GM19397 (cell line): ENCODE measurements around the gene RPRD1A.
"Not testable (repeated sequence)": the region's sequence is repeated elsewhere in the genome, so short reads cannot be mapped to it uniquely, and the experiment has no call there.

Source experiments
- ATAC-seq: cut with Tn5 transposase; IDR thresholded peaks from one replicate; pipeline ENCODE4 v1.9.1; 2021; ENCODE audit warnings: mild to moderate bottlenecking, moderate library complexity; ENCODE audit not compliant: unreplicated experiment

Gene RPRD1A

DNA sequence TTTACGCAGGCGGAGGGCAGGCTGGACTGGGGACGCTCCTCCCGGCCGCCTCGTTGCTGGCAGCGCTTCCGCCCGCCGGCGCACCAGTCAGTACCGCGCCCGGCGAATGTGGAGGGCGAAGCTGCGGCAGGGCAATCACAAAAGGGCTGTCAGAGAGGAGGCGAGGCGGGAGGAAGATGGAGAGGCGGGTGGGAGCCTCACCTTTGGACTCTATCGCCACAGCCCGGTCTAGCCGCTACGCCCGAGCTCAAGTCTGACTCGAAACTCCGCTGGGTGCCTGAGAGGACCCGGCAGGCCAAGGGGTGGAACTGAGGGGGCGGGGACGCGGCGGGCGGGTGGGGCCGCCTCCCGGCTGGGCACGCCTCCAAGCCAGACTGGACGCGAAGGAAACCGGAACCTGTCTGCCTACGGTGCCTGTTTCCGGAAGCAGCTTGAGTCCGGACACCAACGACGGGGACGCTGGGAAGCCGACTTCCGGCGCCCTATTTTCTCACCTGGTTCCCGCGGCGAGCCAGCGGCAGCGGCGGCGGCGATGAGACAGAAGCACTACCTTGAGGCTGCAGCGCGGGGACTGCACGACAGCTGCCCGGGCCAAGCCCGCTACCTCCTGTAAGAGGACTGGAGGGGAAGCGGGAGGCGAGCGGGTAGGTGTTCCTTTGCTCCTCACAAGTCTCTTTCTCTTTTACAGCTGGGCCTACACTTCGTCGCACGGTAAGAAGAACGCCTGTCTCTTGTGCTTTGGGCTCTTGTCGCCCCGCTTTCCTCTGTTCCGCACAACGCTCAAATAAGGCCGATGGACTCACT, 95.0 kb downstream of the RPRD1A start, which contains the start of gene RMP24:
TSS of gene RMP24 (plus strand) at position 483 of the 804 bp plus-strand sequence.
- peak; percentile 94 for ATAC-seq

DNA sequence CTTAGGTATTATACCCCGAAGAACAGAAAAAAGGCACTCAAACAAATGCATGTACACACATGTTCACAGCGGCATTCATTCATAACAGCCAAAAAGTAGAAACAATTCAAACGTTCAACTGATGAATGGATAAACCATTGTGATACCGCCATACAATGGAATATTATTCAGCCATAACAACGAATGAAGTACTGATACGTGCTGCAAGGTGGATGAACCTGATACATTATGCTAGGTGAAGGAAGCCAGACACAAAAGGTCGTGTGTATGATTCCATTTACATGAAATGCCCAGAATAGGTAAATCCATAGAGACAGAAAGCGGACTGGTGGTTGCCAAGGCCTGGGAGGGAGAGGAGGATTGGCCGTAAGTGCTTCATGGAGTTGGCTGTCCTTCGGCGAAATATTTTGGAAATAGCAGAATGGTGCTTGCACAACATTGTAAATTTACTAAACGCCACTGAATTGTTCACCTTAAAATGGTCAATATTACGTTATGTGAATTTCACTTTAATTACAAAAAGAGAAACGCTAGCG, 95.6 kb downstream of the RPRD1A start:
- ATAC-seq: peak; percentile 0

DNA sequence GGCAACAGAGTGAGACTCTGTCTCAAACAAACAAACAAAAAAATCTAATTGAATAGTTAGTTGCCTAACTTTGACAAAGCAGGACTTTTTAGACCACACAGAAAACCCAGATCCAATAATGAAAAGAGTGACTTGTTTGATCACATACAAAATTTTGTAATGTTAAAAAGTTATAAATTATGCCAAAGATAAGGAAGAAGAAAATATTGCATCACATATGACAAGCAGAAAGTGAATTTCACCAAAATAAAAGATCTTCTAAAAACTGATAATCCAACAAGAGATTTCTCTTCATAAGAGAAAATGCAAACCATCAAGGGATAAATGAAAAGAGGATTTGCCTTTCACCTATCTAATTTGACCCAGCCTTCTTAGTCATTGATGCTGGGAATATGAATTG, 97.7 kb downstream of the RPRD1A start:
- ATAC-seq: no peak

DNA sequence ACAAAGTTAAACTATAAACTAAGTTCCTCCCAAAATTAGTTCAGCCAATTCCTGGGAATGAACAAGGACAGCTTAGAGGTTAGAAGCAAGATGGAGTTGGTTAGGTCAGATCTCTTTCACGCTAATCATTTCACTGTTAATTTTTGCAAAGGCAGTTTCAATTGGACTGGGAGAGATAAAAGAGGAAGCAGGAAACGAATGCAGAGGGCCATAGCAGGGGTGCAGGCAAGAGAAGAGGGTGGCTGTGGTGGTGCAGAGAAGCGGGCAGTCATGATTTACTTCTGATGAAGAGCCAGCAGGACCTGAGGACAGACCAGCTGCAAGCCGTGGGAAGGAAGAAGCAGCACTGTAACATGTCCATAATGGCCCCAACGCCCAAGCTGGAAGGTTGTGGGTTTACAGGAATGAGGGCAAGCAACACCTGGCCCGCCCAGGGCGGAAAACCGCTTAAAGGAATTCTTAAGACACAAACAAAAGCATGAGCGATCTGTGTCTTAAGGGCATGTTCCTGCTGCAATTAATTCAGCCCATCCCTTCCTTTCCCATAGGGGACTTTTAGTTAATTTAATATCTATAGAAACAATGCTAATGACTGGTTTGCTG, 99.0 kb downstream of the RPRD1A start:
- no peak for ATAC-seq

DNA sequence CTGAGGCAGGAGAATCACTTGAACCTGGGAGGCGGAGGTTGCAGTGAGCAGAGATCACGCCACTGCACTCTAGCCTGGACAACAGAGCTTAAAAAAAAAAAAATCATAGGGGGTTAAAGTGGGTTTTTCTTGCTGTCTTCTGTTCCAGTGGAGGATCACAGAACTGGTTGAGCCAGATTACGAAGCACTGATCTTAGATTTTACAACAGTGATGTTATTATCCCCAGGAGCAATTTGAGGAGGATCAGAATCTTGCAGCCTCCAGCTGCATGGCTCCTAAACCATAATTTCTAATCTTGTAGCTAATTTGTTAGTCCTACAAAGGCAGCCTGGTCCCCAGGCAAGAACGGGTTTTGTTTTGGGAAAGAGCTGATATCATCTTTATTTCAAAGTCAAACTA, 99.5 kb downstream of the RPRD1A start:
- ATAC-seq: not testable (repeated sequence)

DNA sequence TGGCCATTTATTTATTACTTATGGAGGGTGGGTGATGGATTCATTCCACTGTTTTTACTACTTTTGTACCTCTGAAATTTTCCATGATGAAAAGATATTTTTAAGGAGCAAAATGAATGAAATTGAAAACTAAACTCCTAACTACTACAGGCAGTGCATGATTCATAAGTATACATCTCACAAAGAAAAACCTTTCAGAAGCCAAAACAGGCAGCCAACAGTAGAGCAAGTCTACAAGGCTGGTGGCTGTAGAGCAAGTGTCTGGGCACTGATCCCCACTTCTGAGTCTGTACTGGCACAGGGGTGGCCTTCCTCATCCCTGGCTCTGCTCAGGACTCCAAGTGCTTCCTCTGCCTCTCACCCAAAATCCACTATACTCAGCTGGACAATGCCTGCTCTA, 103.0 kb downstream of the RPRD1A start:
- no peak for ATAC-seq

DNA sequence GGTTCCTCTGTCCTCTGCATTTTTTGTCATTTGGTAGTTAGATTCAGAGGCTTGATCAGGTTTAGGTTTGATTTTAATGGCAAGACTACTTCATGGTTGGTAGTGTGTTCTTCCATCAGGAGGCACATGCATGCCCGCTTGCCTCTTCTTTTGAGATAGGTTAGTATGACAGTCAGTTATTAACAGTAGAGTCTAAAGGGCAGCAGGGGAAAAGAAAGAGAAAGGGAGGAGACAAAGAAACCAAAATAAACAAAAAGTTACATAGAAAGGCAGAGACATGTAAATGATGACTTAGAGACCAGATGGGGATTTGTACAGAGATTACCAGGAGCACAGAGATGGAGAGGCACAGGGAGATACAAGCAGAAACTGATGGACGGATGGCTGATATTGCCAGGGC, 105.0 kb downstream of the RPRD1A start:
- ATAC-seq: no peak

DNA sequence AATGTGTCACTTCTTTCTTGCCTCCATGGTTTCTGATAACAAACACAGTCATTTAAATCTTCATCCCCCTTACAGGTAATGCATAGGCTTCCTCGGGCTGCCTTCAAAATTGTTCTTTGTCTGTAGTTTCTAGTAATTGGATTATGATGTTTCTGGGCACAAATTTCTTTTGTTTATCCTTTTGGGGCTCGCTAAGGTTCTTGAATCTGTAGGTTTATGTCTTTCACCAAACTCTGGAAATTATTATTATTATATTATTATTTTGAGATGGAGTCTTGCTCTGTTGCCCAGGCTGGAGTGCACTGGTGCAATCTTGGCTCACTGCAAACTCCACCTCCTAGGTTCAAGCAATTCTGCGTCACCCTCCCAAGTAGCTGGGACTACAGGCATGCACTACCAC, 111.1 kb downstream of the RPRD1A start:
- ATAC-seq: no peak

DNA sequence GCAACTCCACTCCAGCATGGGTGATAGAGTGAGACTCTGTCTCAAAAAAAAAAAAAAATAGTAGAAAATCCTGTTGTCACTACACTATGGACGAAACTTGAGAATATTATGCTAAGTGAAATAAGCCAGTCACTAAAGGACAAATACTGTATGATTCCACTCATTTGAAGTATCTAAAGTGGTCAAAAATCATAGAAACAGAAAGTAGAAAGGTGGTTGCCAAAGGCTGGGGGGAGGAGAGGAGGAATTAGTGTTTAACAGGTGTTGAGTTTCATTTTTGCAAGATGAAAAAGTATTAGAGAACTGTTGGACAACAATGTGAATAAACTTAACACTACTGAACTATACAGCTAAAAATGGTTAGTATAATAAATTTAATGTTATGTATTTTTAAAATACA, 113.7 kb downstream of the RPRD1A start:
- no peak for ATAC-seq

DNA sequence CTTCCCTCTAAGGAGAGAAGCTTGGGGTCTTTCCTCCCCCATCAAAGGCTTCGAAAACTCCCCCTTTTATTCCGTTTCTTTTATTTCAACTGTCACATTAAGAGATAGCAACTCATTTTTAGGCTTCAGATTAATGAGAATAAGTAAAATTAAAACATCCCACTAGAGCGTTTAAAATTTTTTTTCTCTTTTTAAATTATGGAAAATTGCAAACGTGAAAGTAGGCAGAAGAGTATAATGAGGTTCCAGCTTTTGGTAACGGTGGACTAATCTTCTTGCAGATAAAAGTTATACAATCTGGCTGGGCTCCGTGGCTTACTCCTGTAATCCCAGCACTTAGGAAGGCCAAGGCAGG, 116.8 kb downstream of the RPRD1A start:
- ATAC-seq: no peak

DNA sequence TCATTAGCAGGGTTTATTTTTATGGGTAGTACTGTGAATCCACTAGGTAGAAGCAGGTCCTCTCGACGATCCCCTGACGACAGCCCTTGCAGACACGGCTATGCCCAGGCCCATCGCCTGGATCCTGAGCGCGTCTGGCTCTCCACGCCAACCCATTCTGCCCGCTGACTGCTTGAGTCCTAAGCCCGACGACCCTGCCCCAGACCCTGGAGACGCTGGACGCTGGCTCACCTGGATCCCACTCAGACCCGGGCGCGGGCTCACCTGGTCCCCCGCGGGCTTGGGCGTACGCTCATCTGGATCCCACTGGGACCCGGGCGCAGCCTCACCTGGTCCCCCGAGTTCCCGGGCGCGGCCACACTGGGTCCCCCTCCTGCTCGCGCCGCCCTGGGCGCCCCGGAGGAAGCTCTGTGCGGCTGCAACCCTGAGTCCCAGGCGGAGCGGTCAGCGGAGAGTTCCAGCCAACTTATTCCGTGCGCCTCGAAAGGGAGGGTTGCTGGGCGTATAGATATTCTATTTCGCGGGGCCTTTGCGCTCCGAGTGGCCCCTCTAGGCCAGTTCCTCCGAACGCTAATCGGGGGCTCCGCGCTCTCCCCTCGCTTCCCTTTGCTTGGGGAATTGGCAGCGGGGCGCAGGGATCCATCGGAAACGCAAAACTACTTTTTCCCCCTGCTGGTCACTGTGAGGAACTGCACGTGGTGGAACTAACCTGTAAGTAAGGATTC, 117.3 kb downstream of the RPRD1A start:
- ATAC-seq: no peak

DNA sequence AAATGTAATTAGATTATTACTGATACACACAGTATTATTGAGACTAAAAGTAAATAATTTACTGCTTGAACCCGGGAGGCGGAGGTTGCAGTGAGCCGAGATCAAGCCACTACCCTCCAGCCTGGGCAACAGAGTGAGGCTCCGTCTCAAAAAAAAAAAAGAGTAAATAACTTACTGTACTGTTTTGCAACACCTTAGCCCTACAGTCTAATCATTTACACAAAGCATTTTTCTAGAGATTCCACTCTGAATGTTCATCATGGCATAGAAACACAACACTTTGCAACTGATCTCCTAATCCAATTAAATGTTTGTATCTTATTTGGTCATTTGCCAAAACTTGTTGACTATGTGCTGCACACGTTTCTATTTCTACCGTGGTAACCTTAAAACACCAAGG, 118.3 kb downstream of the RPRD1A start:
- ATAC-seq: no peak

DNA sequence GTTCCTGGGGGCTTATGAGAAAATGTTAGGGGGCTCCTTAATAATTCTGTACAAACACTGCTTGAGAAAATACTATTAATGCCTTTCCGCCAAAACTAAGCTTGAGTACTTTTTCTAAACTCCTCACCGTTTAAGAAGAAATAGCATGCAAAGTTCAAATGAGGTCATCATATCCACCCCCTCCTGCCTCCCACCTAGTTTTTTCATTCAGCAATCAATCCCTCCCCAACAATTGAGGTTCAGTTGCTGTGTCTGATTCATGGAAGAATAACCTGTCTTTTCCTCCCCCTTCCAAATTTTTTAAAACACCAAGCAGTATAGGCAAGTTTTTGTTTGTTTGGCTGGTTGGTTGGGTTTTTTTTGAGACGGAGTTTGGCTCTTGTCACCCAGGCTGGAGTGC, 119.3 kb downstream of the RPRD1A start:
- ATAC-seq: no peak

DNA sequence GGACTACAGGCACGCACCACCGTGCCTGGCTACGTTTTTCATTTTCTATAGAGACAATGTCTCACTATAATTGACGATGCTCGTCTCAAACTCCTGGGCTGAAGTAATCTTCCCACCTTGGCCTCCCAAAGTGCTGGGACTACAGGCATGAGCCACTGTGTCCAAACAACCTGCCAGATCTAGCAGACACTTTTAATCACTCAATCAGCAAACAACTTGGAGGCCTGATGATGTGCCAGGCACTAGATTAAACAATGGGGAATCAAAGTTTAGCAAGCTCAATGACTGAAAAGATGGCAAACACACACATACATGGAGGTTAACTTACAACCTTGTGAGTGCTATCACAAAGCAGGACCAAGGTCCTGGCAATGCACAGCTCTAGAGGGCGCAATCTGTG, 124.7 kb downstream of the RPRD1A start:
- ATAC-seq: no peak

DNA sequence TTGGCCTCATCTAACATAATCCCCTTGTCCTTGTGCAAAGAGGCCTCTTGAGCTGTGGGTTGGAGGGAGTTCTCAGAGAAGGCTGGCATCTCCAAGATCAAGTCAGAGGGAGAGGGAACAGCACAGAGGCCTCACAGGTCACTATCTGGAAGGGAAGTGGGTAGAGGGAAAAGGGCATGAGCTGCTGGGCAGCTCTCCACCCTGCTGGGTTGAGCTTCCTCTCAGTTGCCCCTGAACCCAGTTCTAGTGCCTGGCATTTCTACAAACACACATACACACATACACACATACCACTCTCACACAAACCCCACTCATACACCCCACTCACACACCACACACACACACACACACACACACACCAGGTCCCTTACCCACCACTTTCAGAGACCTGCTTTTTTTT, 125.2 kb downstream of the RPRD1A start:
- ATAC-seq: no peak

DNA sequence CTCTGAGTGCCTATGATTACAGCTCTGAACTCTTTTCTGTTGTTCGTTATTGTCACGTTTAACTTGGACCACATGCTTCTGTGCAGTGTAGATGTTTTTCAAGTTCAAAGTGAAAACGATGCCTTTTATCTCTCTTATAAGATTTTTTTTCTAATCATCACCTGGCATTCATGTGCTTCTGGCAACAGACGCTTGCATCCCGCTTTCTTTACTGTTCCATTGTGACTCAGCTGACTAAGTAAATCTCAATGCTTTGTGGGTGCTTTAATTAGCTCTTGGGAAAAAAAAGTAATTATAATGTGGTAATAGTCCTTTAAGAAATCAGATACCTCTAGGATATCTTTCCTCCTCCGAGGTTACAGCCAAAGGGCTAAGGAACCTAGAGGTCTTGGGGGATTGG, 126.1 kb downstream of the RPRD1A start:
- ATAC-seq: no peak
